ENCODE data around the gene KRT14.
A peak's percentile ranks its signal among the peaks of the same experiment; 100 is the strongest.
"Not testable (repeated sequence)": the region's sequence is repeated elsewhere in the genome, so short reads cannot be mapped to it uniquely, and the experiment has no call there.

Gene KRT14

GRCh38 chr17:41622340-41623183 lies 35.9 kb upstream of the KRT14 start:
- not testable (repeated sequence) for DNase-seq

GRCh38 chr17:41621916-41622315 lies 35.2 kb upstream of the KRT14 start:
- DNase-seq, result no peak

DNA sequence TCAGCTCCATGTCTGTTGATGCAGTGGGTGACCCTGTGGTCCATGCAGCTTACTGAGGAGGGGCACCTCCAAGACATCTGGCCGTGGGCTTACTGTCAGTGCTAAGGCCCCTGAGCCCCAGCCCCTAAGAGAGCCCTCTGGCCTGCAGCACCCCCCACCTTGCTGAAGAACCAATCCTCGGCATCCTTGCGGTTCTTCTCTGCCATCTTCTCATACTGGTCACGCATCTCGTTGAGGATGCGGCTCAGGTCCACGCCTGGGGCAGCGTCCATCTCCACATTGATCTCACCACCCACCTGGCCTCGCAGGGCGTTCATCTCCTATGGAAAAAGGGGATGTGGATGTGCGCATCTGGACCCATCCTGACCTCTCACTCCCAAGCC lies 34.7 kb upstream of the KRT14 start:
- DNase-seq, result not testable (repeated sequence)

GRCh38 chr17:41620583-41621434 lies 34.1 kb upstream of the KRT14 start:
- no peak for DNase-seq

GRCh38 chr17:41619927-41620582 lies 33.4 kb upstream of the KRT14 start:
- DNase-seq, result not testable (repeated sequence)

DNA sequence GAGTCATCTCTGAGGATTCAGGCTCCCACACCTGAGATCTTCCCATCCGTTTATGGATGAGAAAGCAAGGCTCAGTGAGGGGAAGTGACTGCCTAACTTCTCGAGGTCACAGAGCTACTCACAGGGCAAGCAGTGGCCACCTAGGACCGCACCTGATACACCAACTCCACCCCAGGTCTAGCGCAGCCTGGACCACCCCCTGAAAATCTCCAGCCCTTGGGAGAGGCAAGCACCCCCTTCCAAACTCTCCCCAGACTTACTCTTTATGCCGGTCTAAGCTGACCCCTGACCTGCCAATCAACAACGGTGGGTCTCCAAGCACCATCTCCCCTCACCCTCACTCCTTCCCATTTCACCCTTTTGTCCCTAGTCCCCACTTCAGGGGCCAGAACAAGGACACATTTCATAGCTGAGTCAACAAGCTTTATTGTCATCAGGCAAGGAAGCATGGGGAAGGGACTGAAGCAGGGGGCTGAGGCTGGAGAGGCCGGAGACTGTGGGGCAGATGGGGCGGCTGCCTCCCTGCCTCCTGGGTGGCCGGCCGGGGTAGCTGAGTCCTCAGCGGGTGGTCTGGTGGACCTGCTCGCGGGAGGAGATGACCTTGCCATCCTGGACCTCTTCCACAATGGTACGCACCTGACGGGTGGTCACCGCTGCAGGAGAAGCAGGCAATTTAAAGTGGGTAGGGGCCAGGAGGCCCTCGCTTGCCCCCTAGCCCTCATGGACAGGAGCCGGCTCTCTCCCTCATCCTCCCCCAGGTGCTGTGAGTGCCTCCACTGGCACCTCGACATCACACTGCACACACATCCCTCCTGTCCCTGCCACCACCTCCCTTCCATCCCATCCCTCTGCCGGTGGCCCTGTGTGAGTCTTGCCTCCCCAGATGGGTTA lies 32.6 kb upstream of the KRT14 start:
- no peak for DNase-seq

GRCh38 chr17:41618341-41619035 lies 31.8 kb upstream of the KRT14 start:
- DNase-seq, result no peak

GRCh38 chr17:41617698-41618097 lies 31.0 kb upstream of the KRT14 start:
- peak in 1 of 3 experiments; percentile 11 for DNase-seq

DNA sequence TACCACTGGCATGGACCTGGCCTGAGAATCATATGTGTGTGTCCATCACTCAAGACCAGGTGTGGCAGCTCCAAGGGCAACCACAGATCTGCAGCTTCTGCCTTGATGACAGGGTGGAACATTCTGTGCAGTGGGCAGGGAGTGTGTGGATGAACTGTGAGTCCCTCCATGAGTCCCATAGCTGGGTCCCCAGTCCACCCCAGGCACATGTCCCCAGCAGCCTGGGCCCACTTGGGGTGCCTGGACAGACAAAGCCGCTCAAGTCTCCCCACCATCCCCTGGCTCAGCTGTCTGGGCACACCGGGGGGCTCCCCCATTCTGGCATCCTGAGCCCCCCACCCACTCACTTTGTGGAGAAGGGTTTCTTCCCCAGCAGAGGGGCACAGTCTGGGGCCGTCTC lies 30.4 kb upstream of the KRT14 start:
- no peak for DNase-seq

DNA sequence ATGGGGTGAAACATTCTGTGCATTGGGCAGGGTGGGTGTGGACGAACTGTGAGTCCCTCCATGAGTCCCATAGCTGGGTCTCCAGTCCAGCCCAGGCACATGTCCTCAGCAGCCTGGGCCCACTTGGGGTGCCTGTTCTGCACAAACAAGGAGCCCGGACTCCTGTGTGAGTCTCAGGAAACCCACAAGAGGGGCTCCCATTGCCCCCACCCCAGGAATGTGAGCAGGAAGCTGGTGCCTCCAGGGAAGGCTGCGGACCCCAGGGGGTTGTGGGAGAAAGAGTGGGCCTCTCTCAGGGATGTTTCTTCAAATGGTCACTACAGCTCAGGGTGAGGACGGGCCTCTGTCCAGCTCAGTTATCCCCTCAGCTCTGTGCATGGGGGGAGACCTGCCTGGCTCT lies 29.8 kb upstream of the KRT14 start:
- DNase-seq, result not testable (repeated sequence)

DNA sequence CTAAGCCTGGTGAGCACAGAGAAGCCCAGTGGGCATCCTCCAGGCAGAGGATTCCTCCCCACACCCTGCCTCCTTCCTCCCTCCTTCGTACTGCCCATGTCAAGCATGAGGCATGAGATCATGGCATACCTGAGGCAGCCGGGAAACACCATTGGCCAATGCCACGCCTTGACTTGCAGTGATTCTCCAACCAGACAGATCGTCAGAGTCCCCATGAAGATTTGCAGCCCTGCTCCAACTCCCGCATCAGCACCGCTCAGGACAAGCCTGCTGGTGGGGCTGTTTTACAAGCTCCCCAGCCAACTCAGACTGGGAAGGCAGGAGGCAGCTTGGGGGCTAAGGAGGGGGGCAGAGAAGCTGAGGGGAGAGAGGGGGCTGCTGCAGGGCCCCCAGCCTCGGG lies 28.8 kb upstream of the KRT14 start:
- DNase-seq, result peak in 1 of 3 experiments; percentile 3

DNA sequence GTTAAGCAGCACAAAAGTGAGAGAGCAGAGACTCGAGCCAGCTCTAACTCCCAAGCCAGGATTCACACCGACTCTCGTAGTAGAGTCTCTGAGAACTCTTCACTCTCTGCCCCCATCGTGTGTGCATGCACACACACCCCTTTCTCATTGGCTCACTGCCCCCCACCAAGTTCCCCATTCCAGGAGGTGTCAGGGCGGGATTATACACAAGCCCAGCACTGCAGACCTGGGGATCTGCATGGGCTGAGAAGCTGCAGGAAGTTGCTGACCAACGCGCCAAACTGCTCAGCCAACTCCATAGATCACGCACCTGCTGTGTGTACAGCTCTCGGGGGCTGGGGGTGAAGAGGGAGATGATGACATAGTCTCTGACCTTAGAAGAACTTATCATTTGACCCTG lies 28.1 kb upstream of the KRT14 start:
- DNase-seq, result not testable (repeated sequence)

DNA sequence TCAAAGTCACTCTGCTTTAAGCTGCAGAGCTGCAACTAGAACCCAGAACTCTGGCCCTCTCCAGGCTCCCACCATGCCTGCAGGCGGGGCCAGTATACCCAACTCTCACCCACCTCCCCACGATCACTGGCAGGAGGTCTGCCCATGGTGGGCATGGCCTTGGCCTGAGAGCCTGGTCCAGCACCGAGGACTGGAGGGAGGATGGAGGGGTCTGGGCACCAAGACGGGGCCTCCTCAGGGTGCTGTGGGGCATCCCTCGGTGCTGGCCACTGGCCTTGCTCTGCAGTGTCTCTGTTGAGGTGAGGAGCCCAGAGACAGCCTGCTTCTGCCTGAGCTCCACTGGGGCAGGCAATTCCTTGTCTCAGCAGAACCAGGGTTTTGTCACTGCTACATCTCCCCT lies 27.4 kb upstream of the KRT14 start:
- DNase-seq, result no peak

- no peak for DNase-seq
These were observed 26.8 kb upstream of the KRT14 start for GRCh38 chr17:41613277-41614082.

- not testable (repeated sequence) for DNase-seq
These were observed 25.9 kb upstream of the KRT14 start, which contains the start of gene KRT16 for GRCh38 chr17:41612376-41613160. TSS of gene KRT16 (minus strand) at chr17:41612767. CDS start at chr17:41612688, 79 bp downstream.

DNA sequence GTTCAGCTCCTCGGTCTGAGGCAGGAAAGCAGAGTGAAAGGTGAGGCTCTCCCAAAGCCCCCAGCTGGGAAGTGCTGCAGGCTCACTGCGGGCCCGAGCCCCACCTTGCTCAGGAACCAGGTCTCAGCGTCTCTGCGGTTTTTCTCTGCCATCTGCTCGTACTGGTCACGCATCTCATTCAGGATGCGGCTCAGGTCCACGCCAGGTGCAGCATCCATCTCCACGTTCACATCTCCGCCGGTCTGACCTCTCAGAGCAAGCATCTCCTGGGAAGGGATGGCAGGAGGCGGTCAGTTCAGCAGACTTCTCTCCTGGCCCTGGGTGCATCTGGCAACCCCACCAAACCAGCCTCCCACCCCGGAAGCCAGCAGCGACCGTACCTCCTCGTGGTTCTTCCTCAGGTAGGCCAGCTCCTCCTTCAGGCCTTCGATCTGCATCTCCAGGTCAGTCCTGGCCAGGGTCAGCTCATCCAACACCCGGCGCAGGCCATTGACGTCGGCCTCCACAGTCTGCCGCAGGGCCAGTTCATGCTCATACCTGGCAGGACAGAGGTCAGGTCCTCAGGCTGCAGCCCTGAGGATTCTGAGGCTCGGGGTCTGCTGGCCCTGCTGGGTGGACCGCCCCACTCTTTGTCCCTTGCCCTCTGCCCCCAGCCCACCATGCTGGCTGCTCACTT lies 24.4 kb upstream of the KRT14 start:
- DNase-seq, result no peak

- DNase-seq, result not testable (repeated sequence)
These were observed 23.4 kb upstream of the KRT14 start for GRCh38 chr17:41610061-41610517.

- not testable (repeated sequence) for DNase-seq
These were observed 20.2 kb upstream of the KRT14 start for GRCh38 chr17:41606930-41607329.

GRCh38 chr17:41602524-41602923 lies 15.8 kb upstream of the KRT14 start:
- peak in 1 of 3 experiments; percentile 54 for DNase-seq

Measured in NCI-H1417 (cell line).